NCI-H187 treated with DMSO at 0.1 percent for 48 hours (cell line): ENCODE measurements around the gene SEPHS2.
"Not testable (repeated sequence)": the region's sequence is repeated elsewhere in the genome, so short reads cannot be mapped to it uniquely, and the experiment has no call there.

Experiments used
- DNase-seq: peaks from one replicate; lab custom pipeline; 2025; lab: John Stamatoyannopoulos, UW

The SEPHS2 gene

DNA sequence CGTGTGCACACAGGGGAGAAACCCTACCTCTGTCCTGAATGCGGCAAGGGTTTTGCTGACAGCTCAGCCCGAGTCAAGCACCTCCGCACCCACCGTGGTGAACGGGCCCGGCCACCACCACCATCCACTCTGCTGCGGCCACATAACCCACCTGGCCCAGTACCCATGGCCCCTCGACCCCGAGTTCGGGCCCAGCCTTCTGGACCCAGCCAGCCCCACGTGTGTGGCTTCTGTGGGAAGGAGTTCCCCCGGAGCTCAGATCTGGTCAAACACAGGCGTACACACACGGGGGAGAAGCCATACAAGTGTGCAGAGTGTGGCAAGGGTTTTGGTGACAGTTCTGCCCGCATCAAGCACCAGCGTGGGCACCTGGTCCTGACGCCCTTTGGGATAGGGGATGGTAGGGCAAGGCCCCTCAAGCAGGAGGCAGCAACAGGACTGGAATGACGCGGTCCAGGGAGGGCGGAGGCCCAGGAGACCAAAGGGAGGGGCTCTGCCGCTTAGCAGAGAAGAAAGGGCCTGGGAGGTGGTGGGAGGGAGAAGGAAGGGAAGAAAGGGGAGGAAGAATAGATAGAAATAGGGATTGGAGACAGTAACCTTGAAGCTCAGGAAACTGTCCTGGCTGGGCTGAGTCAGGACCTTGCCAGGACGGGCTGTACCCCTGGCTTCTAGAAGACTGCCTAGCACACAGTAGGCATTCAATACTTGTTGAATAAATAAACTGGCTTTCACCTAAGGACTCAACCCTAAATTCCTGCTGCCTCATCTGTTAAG lies 46.8 kb downstream of the SEPHS2 start:
- DNase-seq: no peak

DNA sequence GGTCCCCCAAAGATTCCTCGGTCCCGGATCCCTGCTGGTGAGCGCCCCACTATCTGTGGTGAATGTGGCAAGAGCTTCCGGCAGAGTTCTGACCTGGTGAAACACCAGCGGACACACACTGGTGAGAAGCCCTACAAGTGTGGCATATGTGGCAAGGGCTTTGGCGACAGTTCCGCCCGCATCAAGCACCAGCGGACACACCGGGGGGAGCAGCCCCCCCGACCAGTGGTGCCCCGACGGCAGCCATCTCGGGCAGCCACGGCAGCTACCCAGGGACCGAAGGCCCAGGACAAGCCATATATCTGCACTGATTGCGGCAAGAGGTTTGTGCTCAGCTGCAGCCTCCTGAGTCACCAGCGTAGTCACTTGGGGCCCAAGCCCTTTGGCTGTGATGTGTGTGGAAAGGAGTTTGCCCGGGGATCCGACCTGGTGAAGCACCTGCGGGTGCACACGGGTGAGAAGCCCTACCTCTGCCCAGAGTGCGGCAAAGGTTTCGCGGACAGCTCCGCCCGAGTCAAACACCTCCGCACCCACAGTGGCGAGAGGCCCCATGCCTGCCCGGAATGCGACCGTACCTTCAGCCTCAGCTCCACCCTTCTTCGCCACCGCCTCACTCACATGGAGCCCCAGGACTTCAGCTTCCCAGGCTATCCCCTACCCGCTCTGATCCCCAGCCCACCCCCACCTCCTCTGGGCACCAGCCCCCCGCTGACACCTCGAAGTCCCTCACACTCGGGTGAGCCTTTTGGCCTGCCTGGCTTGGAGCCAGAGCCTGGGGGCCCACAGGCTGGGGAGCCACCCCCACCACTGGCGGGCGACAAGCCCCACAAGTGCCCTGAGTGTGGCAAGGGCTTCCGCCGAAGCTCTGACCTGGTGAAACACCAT lies 47.7 kb downstream of the SEPHS2 start:
- DNase-seq: no peak

DNA sequence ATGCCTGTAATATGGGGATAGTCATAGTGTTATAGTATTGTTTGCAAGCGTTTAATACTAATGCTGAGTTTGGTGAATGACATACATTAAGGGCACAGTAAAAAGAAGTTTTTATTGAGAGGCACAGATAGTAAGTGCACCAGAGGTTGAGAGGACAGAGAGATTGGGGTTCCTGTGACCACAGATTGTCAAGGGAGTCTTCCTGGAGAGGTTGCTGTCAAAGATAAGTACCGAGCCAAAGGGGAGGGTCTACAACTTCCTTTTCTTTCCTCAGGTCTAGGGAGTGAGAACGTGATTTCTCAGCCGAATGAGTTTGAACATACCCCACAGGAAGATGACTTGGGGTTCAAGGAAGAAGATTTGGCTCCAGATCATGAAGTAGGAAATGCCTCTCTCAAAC lies 48.6 kb downstream of the SEPHS2 start:
- DNase-seq: no peak

DNA sequence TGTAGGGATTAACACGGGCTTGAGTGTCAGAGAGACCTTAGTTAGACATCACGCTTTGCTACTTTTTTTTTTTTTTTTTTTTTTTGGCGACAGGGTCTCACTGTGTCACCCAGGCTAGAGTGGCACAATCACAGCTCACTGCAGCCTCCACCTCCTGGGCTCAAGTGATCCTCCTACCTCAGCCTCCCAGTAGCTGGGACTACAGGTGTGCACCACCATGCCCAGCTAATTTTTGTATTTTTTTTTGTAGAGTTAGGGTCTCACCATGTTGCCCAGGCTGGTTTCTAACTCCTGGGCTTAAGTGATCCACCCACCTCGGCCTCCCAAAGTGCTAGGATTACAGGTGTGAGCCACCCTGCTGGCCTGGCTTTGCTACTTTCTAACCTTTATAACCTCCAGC lies 49.0 kb downstream of the SEPHS2 start:
- DNase-seq: not testable (repeated sequence)

DNA sequence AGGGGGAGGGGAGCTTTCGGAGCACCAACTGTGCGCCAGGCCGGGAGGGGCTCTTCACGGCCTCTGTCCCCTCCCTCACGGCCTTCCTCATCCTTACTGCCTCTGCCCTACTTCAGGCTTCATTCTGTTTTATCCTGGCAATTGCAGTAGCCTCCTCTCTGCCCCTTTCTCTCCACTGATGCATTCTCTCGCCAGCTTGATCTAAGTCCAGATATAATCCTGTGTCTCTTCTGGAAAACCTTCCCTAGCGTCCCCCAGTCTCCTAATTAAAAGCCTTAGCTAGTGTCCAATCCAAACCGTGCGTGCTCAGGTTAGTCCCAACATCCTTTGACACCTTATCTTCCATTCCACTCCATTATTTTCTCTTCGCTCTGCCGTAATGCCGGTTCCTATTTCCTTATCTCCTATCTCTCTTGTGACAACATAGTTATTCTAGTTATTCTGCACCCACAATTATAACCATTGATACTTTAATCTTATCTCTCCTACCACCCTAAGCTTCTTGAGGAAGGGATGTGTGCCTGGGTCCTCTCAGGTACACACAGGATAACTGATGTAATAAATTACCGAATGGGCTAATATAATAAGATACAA lies 49.6 kb downstream of the SEPHS2 start:
- DNase-seq: no peak

DNA sequence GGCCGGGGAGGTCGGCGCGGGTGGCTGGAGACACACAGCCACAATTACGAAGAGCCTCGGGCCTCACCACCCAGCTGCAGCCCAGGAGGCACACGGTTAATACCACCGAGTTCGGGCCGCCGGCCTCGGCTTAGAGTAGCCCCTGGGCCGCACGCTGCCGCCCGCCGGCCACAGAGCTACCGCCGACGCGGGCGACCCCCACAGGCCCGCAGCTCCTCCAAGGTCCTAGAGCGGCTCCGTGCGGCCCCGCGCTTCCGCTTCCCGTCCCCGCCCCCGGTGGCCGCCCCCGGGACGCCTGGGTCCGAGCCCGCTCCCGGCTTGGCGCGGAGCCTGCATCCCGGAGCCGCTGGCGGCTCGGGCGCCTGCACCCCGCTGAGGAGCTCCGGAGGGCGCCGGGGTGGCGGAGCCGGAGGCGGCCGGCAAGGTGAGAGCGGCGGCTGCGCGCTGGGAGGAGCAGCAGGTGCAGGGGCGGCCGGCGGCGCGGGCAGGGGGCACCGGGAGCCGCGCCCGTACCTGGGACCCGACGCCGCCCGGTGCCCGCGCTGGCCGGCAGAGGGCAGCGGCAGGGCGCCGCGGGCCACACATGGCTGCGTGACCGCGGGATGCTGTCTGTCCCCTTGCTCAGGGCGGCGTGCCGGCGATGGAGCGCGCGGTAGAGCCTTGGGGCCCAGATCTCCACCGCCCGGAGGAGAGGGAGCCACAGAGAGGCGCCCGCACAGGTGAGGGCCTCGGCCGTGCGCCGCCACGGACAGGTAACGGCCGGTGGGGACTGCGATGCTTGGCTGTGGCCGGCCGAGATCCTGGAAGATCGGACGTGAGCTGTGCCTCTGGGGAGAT lies 50.3 kb downstream of the SEPHS2 start, which contains the start of gene ZNF48:
Gene ZNF48, plus strand, starts transcription at position 266 of the 837 bp plus-strand sequence. Its CDS starts 375 bp downstream, at position 641.
- DNase-seq: no peak

DNA sequence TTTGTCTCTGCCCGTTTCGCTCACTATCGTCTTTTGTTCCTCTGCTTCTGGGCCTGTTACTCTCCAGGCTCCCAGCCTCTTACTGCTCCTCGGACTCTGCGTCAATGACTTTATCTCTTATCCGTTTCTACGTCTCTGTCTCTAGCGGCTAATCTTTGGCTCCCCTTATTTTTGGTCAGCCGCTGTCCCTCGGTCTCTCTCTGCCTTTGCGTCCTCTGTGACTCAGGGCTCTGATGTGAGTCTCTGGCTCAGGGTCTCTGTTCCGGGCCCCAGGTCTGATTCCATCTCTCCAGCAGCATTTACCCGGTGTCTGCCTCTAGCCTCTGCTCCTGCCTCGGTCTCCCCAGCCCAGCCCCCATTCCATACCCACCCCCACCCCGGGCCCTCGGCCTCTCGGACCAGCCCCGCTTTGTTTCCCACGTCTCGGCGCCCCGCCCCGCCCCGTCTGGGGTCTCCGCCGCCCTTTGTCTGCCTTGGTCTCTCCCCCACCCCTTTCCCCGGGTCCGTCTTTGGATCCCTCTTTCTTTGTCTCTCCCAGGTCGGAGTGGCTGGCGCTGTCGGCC lies 51.0 kb downstream of the SEPHS2 start:
- no peak for DNase-seq
